Endometrial microvascular endothelial cells (primary cell): ENCODE data around the gene CHST13. TPM values are rescaled to one million over a fixed set of nuclear protein-coding genes. Genes with fewer than 3 reads are reported as not detected.

ENCODE experiments used
- in situ Hi-C: cut with HindIII; loops from 2 replicates; pipeline ENCODE4 v1.10.0; 2017; ENCODE audit warnings: low sequenced_read_pairs, low pct_unique_long_range_greater_than_20kb; ENCODE audit errors: inconsistent ontology term
- total RNA-seq: library from RNA; depleted of rRNA; stranded (reverse); fragments of >200 nt; gene quantifications from one replicate; pipeline ENCODE4 v1.2.3, GENCODE V29; 2015; ENCODE audit errors: inconsistent ontology term

Gene CHST13
- total RNA-seq, 1 donor from 2014 or later = not detected

DNA sequence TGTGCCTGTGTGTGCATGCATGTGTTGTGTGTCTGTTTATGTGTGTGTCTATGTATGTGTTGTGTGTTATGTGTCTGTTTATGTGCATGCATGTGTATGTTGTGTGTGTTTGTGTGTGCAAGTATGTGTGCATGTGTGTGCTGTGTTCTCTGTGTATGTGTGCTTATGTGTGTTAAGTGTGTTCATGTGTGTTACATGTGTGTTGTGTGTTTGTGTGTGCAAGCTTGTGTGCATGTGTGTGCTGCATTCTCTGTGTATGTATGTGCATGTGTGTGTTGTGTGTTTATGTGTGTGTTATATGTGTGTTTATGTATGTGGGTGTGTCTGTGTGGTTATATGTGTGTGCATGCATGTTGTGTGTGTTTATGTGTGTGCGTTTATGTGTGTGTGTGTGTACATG, 21.3 kb upstream of the CHST13 start:
- in situ Hi-C loops = no loop called here

DNA sequence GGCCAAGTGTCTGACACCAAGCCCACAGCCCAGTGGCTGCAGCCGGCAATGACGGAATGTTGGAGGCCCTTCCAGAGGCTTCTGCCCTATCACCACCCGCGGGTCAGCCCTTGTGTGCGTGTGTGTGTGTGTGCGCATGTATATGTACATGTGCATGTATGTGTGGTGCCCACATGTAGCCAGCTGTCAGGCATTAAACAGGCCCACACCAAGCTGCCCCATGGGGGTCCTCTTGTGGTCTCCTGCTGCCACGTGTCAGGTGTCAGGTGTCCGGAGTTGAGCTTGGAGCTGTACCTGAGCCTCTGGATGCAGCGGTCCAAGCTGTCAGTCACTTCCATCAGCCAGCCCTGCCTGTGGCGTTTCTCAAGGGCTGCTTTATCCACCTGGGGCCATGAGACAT, 20.3 kb upstream of the CHST13 start:
- in situ Hi-C loops = no loop called here

DNA sequence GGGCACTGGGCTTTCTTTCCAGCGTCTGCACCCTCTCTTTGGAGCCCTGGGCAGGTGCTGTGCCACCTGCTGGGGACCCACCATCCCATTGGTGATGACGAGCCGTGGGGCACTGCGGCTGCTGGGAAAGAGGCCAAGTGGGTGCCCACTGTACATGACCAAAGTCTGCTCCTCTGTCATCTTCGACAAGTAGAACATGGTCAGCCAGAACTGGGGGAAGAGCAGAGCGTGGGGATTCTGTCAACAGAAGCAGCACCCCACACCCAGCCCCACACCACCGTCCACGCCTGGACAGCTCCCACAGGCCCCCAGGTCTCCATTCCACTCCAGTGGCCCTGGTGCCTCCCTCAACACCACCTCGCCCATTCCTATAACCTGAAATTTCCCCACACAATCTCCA, 16.1 kb upstream of the CHST13 start:
- in situ Hi-C loops = no loop called here

DNA sequence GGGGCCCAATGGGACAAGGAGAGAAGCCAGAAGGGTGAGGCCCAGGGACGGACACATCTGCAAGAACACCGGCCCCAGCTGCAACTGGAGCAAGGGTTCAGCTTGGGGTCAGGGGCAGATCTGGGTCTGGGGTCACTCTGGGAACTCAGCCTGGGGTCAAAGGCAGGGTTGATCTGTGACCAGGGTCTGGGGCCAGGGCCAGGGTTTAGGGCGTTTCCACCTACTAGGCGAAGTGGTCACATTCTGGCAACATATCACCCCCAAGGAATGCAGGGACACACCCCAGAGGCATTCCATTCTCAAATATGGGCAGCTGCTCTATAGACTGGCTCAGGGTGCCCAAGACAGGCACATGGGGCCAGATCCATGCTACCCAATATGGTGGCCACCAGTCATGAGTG, 15.4 kb upstream of the CHST13 start:
- in situ Hi-C loops = no loop called here

DNA sequence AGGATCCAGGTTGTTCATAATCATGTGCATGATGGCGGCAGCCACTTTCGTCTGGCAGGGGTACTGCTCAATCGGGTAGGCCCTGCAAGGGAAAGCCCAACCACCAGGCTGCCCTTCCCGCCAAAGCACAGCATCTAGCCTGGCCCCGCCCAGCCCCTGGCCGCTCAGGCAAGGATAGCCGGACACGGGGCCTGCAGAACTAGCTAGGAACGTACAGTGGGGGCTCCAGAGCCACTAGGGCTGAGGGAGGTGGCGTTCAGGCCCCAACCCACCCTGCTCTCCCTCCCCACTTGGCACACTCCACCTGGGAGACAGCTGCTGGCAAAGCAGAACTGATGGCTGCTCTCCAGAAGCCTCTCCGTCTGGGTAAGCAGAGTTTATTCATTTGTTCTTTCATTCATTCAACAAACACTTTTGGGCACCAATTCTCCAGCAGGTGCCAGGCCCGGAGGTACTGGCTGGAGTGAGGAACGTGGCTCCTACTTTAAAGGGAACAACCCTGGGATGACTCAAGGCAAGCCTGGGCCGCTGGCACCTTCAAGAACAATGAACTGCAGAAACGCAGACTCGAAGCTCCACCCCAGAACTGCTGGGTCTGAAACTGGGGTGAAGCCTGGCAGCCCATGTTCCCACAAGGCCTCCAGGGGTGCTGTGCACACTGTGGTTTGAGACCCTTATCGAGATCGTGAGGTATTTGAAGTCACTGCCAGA, 14.2 kb upstream of the CHST13 start:
- in situ Hi-C loops = no loop called here

DNA sequence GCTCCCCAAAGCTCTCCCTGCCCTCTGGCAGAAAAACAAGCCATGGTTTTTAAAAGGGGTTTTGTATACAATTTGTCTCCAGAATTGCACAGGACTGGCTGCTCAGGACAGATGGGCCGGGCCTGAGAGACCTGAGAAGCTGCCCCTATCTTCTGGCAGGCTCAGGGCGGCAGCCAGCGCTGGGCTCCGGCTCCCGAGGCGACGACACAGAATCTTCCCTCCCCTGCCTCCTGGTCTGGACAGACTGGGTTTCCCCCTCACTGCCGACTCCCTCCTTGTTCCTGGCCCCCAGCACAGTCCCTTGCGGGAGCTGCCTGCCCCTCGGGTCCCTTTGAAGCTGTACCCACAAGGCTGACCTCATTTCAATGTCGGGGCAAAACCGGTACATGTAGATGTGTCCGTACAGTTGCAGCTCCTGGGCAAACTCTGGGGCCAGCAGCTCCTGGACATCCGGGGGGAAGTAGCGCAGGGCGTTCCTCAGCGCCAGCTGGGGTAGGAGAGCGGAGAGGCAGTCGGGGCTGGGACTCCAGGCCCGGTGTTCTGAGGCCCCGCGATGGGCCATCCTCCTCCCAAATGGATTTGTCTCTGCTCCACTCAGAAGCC, 13.5 kb upstream of the CHST13 start:
- in situ Hi-C loops = no loop called here

DNA sequence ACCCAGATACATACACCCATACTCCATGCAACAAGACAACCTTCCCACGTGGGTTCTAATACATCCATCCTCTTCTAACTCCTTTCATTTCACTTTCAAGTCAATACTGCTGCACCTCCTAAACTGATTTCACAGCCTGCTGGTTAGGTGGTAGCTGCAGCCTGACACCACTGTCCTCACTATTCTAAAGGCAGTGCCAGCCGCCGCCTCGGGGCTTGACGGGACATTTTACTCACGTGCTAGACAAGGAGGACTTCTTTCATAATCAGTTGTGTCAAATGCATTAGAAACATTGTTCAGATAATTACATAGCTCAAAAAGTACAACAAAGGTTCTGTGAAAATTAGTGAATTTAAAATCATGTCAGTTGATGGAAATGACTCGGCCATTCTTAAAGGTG, 12.7 kb upstream of the CHST13 start:
- in situ Hi-C loops = no loop called here

DNA sequence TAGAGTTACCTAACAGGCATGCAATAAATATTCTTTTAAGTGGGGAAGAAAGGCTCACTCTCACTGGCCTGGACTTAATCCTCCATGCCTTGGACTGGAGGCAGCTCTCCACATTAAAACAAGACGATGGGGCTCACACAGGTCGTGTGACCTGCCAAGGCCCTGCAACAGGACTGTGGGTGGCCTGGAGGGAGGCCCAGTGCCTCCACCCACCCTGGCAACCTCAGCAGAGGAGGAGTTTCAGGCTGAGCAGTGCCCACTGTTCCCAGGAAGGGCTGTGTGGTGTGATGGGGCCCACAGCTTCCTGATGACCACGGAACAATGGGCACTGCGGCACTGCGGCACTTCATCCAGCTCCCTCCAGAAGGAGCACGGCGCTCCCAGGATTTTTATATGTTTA, 11.9 kb upstream of the CHST13 start:
- in situ Hi-C loops = no loop called here

DNA sequence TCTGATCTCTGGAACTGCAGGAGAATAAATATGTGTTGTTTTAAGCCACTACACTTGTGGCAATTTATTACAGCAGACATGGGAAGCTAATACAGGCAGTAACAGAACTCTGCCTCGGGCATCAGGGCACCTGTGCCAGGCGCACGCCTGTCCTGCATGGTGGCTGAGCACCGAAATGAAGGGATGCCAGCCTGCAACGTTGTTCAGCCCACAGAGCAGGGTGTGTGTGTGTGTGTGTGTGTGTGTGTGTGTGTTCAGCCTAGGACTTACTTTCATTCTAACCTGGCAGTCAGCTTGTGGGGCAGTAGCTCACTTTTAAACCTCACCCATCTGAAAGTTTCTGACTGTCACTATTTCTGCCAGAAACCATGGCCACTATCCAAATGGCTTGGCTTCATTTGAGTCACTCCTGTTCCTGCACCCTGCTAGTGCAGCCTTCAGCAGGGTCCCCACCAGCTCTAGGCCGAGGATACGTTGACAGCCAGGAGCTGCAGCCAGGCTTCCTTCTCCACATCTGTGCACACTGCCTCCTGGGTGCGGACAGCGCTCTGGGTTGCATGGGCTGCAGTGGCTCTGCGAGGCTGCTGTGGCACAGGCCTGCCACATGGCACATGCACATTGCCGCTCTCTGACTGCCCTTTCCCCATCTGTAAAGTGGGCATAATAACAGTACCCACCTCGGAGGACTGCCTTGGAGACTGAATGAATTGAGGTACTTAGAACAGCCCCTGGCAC, 10.9 kb upstream of the CHST13 start:
- in situ Hi-C loops = no loop called here

DNA sequence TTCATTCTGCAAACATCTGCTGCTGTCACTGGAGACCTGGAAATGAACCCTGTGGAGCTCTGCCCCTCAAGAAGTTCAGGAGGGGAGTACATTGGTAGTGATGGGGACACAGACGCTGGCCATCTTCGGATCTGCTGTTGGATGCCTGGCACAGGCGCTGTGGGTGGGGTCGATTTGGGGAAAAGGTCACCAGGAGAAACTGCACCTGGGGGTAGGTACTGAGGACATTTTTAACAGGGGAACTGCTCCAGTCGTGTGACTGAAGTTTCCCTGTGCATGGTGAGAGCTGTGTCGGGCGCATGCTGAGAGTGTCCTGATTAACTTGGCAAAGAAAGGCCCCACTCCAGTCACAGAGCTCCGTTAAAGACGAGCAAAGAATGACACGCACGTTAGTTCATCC, 9.8 kb upstream of the CHST13 start:
- in situ Hi-C loops = no loop called here

DNA sequence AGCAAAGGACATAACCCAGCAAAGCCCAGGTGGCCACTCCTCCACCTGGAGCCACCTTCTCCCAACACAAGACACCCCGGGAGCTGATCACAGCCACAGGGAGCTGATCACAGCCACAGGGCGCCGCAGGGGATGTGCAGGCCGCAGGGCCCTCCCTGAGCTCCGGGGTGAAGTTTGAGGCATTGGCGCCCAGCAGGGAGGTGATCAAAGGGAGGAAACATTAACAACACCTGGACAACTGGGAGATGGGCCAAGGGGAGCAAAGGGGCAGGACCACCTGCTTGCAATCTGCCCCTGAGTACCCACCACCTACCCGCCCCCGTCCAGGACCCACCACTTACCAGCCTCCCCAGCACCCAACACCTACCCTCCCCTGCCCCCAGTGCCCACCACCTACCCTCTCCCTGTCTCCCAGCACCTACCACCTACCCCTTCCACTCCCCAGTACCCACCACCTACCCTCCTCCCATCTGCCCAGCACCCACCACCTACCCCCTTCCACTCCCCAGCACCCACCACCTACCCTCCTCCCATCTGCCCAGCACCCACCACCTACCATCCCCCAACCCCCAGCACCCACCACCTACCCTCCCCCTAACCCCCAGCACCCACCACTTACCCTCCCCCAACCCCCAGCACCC, 8.8 kb upstream of the CHST13 start:
- in situ Hi-C loops = no loop called here

DNA sequence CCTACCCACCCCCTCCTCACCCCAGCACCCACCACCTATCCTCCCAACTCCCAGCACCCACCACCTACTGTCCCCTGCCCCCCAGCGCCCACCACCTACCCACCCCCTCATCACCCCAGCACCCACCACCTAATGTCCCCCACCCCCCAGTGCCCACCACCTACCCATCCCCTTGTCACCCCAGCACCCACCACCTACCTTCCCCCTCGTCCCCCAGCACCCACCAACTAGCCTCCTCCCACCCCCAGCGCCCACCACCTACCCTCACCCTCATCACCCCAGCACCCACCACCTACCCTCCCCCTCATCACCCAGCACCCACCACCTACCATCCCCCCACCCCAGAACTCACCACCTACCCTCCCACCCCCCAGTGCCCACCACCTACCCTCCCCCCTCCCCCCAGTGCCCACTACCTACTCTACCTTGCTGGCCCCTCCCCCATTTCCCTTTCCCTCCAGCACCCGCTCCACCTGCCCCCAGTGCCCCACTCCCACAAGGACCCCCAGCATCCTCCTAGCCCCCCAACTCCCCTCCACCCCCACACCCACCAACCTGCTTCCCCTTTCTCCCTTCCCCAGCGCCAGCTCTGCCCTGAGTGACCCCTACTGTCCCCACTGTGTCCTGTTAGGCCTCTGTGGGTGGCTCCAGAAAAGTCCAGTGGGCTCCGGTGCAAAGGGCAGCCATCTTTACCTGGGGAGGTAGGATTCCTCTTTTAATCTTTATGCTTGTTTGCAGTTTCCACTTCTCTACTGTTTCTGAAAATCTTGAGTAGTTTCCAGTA, 7.6 kb upstream of the CHST13 start:
- in situ Hi-C loops = no loop called here

DNA sequence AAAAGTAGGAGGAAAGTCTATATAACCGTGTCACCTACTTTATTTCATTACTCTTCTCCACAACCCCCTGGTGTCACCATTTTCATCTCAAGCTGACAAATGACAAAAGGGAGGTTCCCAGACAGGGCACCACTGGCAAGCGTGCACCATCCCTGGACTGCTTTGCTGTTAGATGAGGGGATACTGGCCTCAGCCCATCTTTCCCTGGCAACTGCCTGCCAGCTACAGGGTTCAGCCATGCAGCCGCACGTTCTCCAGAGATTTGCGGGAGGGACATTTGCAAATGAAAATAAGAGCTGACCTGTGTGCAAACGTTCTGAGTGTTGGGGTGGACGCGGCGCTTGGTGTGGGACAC, 7.0 kb upstream of the CHST13 start:
- in situ Hi-C loops = no loop called here

DNA sequence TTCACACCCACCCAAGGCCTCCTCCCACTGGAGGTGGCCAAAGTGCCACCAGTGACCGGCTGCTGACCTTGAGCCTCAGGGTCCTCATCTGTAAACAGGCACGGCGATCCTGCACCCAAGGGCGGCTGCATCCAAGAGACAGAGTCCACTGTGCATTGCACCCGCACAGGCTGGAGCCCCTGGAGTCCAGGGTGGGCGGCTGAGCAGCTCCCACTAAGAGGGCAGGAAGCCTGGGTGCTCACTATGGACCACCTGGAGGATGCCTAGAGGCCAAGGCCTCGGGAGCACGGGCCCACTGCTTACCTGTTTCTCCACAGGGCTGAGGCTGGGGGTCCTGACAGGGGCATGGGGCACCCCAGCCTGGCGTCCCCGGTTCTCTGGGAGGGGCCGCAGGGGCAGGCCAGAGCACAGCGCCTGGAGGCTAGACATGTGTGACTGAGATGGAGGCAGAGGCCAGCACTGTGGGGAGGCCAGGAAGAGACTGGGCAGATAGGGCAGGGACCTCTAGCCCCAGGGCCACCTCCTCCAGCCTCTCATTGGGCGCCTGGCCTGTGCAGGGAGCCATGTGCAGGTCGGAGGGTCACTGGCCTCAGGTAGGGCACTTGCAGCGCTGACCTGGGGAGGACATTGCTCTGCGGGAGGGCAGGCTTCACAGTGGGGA, 6.5 kb upstream of the CHST13 start, which contains the start of gene UROC1:
Gene UROC1 (minus strand): TSS at position 483 of the 661 bp plus-strand sequence. CDS start 54 bp downstream, at position 429.
- in situ Hi-C loops = no loop called here

DNA sequence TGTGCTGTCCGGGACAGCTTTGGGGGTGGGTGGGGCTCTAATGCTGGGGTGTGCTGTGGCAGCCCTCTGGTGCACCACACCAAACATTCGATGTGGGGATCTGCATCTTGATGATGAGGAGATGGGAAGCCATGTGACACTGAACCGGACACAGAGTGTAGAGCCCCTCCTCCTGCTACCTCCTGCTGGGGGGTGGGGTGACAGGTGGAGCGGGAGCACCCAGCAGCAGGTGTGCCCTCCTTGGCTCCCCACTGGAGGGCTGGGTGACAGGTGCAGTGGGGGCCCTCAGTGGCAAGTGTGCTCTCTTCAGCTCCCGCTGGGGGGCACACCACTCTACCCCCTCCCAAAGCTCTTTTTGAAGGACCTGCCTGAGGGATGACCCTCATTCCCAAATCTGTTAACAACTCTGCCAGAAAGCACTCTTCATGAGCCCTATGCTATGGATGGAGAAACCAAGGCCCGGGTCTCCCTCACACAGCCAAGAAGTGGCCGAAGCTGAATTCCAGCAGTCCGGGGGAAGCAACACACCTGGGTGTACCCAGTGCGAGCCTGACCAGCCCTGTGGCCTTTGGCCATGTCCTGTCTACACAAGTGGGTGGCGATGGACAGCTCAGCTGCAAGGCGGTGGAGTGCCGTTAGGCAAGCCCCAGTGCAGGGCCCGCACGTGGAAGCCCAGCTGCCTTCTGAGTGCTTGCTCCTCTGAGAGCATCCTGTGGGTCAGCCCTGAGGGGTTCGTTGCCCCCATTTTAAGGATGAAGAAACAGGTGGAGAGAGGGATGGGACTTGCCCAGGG, 5.8 kb upstream of the CHST13 start:
- in situ Hi-C loops = no loop called here

DNA sequence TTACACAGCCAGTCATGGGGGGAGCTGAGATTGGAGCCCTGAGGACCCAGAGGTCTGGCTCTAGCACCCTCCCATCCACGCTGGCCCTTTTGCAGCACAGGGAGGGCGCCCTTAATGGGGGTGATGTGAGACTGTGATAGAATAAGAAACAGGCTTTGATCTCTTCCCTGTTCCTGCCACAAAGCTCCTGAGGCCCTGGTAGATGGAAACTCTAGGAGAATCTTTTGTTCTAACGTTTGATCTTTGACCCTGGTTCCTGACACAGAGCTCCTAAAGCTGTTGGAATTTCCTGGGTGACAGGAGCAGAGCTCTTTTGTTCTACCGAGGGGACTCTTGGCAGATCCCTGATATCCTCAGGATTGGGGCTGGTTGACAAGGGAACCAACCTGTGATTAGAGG, 5.2 kb upstream of the CHST13 start:
- in situ Hi-C loops = no loop called here

DNA sequence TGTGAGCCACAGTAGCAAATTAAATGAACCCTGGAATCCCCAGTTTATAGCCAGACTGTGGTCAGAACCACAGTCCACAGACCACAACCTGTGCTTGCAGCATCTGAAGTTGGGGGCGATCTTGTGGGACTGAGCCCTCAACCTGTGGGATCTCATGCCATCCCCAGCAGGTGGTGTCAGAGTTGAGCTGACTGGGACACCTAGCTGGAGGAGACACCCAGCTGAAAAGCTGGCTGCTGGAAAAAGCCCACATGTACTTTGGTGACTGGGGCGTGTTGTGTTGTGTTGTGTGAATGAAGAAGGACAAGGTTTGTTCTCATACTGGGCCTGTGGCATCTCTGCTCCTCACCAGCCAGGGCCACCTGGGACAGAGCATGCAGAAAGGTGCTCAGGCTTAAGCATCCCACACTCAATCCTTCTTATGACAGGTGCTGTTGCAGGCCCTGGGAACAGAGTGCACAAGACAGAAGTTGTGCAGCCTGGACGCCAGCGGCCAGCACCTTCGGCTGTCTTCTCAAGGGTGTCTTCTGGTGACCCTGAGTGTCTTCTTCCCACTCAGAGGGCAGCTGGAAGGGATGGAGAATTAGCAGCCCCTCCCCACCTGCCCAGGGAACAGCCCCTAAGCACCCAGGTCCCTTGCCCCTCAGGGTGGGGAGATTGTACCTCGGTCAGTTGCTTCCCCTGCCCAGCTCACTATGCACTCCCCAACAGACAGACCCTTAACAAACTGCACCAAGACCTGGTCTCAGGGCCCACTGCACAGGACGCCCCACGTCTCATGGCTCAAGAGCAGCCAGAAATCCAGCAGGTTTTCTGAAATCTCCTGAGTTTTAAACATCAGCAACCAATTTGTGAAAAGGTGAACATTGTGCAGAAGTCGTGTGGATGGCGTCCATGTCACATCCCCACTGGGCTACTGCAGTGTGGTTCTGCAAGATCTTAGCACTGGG, 4.2 kb upstream of the CHST13 start:
- in situ Hi-C loops = no loop called here
